HL-60 (cell line): Measurements from ENCODE around the gene SLC44A5.
"Not testable (repeated sequence)": the region's sequence is repeated elsewhere in the genome, so short reads cannot be mapped to it uniquely, and the experiment has no call there.

Experiments used
- GABPA ChIP-seq: IDR thresholded peaks from 2 replicates; pipeline ENCODE4 v1.6.1; 2012; ENCODE audit warnings: low read depth
- TF ChIP-seq, protein P1 (sequence below): IDR thresholded peaks from one replicate; pipeline ENCODE4 v1.5.1; 2011; ENCODE audit warnings: low read length, control low read depth, inconsistent platforms; ENCODE audit not compliant: insufficient read depth

GRCh38 chr1:75261946-75262345, 349.0 kb downstream of the SLC44A5 start:
- TF ChIP-seq, protein P1, sequence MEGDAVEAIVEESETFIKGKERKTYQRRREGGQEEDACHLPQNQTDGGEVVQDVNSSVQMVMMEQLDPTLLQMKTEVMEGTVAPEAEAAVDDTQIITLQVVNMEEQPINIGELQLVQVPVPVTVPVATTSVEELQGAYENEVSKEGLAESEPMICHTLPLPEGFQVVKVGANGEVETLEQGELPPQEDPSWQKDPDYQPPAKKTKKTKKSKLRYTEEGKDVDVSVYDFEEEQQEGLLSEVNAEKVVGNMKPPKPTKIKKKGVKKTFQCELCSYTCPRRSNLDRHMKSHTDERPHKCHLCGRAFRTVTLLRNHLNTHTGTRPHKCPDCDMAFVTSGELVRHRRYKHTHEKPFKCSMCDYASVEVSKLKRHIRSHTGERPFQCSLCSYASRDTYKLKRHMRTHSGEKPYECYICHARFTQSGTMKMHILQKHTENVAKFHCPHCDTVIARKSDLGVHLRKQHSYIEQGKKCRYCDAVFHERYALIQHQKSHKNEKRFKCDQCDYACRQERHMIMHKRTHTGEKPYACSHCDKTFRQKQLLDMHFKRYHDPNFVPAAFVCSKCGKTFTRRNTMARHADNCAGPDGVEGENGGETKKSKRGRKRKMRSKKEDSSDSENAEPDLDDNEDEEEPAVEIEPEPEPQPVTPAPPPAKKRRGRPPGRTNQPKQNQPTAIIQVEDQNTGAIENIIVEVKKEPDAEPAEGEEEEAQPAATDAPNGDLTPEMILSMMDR: not testable (repeated sequence)
- not testable (repeated sequence) for TF ChIP-seq GABPA
